Measurements from ENCODE around the gene SREBF2.

DNA sequence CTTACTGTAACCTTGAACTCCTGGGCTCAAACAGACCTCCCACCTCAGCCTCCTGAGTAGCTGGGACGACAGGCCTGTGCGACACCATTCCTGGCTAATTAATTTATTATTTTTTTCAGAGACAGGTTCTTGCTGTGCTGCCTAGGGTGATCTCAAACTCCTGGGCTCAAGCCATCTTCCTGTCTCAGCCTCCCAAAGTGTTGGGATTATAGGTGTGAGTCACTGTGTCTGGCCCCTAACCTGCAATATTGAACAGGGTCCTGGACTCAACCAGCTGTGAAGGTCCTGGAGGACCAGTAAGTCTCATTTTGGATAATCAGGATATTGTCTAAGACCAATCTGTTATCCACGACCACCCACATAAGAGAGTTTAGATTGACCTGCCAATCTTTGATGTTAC lies 17.2 kb upstream of the SREBF2 start:
- TF ChIP-seq TAF1 (IDR thresholded peaks at IDR 0.05; ENCODE audit: borderline replicate concordance, low read depth, low read length), result no peak
- TF ChIP-seq POLR2A (IDR thresholded peaks at IDR 0.05; ENCODE audit: low read depth, low read length), result no peak

All from GM12892 (cell line).